Neural cell (in vitro differentiated cells): ENCODE data around the gene FGGY. TPM values are rescaled to one million over a fixed set of nuclear protein-coding genes. Genes with fewer than 3 reads are reported as not detected.

Source experiments
- H2AFZ ChIP-seq: fragments of 200-600, 300-800 bp; sonication (generic), shearing (Covaris generic); 2 replicates; pipeline ENCODE4 v1.6.0; 2014; ENCODE audit warnings: low read depth, mild to moderate bottlenecking, antibody characterized with exemption, low read length, moderate library complexity
- H3F3A ChIP-seq: fragments of 200-600 bp; shearing (Covaris generic); 2 replicates; pipeline ENCODE4 v1.6.1; 2016; ENCODE audit warnings: mild to moderate bottlenecking, moderate library complexity, mixed read lengths, antibody characterized with exemption, low read length; ENCODE audit not compliant: insufficient read depth, poor library complexity, severe bottlenecking
- H3K27ac ChIP-seq: fragments of 200-600, 300-800 bp; sonication (generic), shearing (Covaris generic); 2 replicates; pipeline ENCODE4 v1.5.1; 2014; ENCODE audit warnings: mild to moderate bottlenecking, low read length, moderate library complexity
- H3K27me3 ChIP-seq: fragments of 300-800, 200-600 bp; sonication (generic), shearing (Covaris generic); 2 replicates; pipeline ENCODE4 v1.6.0; 2014; ENCODE audit warnings: mild to moderate bottlenecking, low read depth, low read length, moderate library complexity; ENCODE audit not compliant: insufficient read depth
- H3K36me3 ChIP-seq: fragments of 300-800, 200-600 bp; sonication (generic), shearing (Covaris generic); 2 replicates; pipeline ENCODE4 v1.5.1; 2014; ENCODE audit warnings: mild to moderate bottlenecking, antibody characterized with exemption, low read length, moderate library complexity; ENCODE audit not compliant: insufficient read depth
- H3K4me2 ChIP-seq: fragments of 300-800, 200-600 bp; sonication (generic), shearing (Covaris generic); 2 replicates; pipeline ENCODE4 v1.6.0; 2014; ENCODE audit warnings: mild to moderate bottlenecking, low read length
- H3K4me3 ChIP-seq: fragments of 300-800, 200-600 bp; sonication (generic), shearing (Covaris generic); 2 replicates; pipeline ENCODE4 v1.5.1; 2014; ENCODE audit warnings: mild to moderate bottlenecking, low read length, moderate library complexity
- H3K79me2 ChIP-seq: fragments of 200-600 bp; shearing (Covaris generic); replicated peaks from 2 replicates; pipeline ENCODE4 v1.6.0; 2014; ENCODE audit warnings: mild to moderate bottlenecking, low read length, moderate library complexity; ENCODE audit not compliant: insufficient read depth
- H3K9ac ChIP-seq: fragments of 300-800, 200-600 bp; sonication (generic), shearing (Covaris generic); 2 replicates; pipeline ENCODE4 v1.6.1; 2016; ENCODE audit warnings: mild to moderate bottlenecking, low read length, mixed read lengths
- H3K9me2 ChIP-seq: fragments of 200-600 bp; shearing (Covaris generic); 2 replicates; pipeline ENCODE4 v1.6.1; 2016; ENCODE audit warnings: mild to moderate bottlenecking, low read length, mixed read lengths; ENCODE audit not compliant: insufficient read depth
- H3K9me3 ChIP-seq: fragments of 200-600, 300-800 bp; sonication (generic), shearing (Covaris generic); 2 replicates; pipeline ENCODE4 v1.6.1; 2016; ENCODE audit warnings: mild to moderate bottlenecking, mixed run types, low read length, moderate library complexity, mixed read lengths
- H4K20me1 ChIP-seq: fragments of 200-600 bp; shearing (Covaris generic); 2 replicates; pipeline ENCODE4 v1.6.1; 2016; ENCODE audit warnings: mild to moderate bottlenecking, mixed run types; ENCODE audit not compliant: insufficient read depth
- CTCF ChIP-seq: fragments of 450-650 bp; IDR thresholded peaks from 2 replicates; pipeline ENCODE4 v1.5.1; 2014; ENCODE audit warnings: antibody characterized with exemption, mild to moderate bottlenecking, moderate library complexity; ENCODE audit not compliant: poor library complexity, severe bottlenecking
- EP300 ChIP-seq: fragments of 450-650 bp; conservative IDR thresholded peaks from 2 replicates; pipeline ENCODE4 v1.6.1; 2014; ENCODE audit warnings: antibody characterized with exemption, mild to moderate bottlenecking, moderate library complexity; ENCODE audit not compliant: poor library complexity, severe bottlenecking
- EZH2 ChIP-seq: fragments of 200-600, 300-800 bp; shearing (Covaris generic), sonication (generic); IDR thresholded peaks from 2 replicates; pipeline ENCODE4 v1.6.1; 2014; ENCODE audit warnings: antibody characterized with exemption, low read length, borderline replicate concordance, mild to moderate bottlenecking; ENCODE audit not compliant: insufficient read depth, poor library complexity, severe bottlenecking
- MXI1 ChIP-seq: fragments of 450-650 bp; conservative IDR thresholded peaks from 2 replicates; pipeline ENCODE4 v1.6.1; 2014; ENCODE audit warnings: antibody characterized with exemption, mild to moderate bottlenecking; ENCODE audit not compliant: poor library complexity, severe bottlenecking
- POLR2AphosphoS5 ChIP-seq: IDR thresholded peaks from 2 replicates; pipeline ENCODE4 v1.6.1; 2012
- RAD21 ChIP-seq: fragments of 450-650 bp; conservative IDR thresholded peaks from 2 replicates; pipeline ENCODE4 v1.6.1; 2014; ENCODE audit warnings: antibody characterized with exemption, mild to moderate bottlenecking, moderate library complexity
- SMC3 ChIP-seq: fragments of 450-650 bp; conservative IDR thresholded peaks from 2 replicates; pipeline ENCODE4 v1.6.1; 2014; ENCODE audit warnings: antibody characterized with exemption, mild to moderate bottlenecking, moderate library complexity; ENCODE audit not compliant: poor library complexity
- TAF1 ChIP-seq: IDR thresholded peaks from 2 replicates; pipeline ENCODE4 v1.6.1; 2012; ENCODE audit warnings: low read depth
- polyA plus RNA-seq: library from polyadenylated mRNA; depleted of rRNA; stranded (reverse); fragments of >200 nt; gene quantifications from 2 replicates; pipeline ENCODE4 v1.2.3, GENCODE V29; 2014
- TF ChIP-seq, protein P1 (sequence below): IDR thresholded peaks from 2 replicates; pipeline ENCODE4 v1.6.1; 2012; ENCODE audit warnings: borderline replicate concordance

Gene FGGY
- polyA plus RNA-seq, 1 donor from 2014 or later = 7.4 TPM

GRCh38 chr1:59393211-59394180, 96.6 kb downstream of the FGGY start:
- H3K27me3 ChIP-seq = no peaks in the 10 kb centered on the region
- no peak overlapping the region for H3K4me2 ChIP-seq
- no peaks in the 10 kb centered on the region for H3K79me2 ChIP-seq
- no peaks in the 10 kb centered on the region for H3K9me2 ChIP-seq
- no peaks in the 10 kb centered on the region for H3K36me3 ChIP-seq
- H3K9me3 ChIP-seq = no peaks in the 10 kb centered on the region
- no peak for TF ChIP-seq SMC3
- TF ChIP-seq POLR2AphosphoS5 = no peak
- TF ChIP-seq EP300 = no peak
- no peak for TF ChIP-seq TAF1
- TF ChIP-seq MXI1 = no peak
- TF ChIP-seq, protein P1, sequence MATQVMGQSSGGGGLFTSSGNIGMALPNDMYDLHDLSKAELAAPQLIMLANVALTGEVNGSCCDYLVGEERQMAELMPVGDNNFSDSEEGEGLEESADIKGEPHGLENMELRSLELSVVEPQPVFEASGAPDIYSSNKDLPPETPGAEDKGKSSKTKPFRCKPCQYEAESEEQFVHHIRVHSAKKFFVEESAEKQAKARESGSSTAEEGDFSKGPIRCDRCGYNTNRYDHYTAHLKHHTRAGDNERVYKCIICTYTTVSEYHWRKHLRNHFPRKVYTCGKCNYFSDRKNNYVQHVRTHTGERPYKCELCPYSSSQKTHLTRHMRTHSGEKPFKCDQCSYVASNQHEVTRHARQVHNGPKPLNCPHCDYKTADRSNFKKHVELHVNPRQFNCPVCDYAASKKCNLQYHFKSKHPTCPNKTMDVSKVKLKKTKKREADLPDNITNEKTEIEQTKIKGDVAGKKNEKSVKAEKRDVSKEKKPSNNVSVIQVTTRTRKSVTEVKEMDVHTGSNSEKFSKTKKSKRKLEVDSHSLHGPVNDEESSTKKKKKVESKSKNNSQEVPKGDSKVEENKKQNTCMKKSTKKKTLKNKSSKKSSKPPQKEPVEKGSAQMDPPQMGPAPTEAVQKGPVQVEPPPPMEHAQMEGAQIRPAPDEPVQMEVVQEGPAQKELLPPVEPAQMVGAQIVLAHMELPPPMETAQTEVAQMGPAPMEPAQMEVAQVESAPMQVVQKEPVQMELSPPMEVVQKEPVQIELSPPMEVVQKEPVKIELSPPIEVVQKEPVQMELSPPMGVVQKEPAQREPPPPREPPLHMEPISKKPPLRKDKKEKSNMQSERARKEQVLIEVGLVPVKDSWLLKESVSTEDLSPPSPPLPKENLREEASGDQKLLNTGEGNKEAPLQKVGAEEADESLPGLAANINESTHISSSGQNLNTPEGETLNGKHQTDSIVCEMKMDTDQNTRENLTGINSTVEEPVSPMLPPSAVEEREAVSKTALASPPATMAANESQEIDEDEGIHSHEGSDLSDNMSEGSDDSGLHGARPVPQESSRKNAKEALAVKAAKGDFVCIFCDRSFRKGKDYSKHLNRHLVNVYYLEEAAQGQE = no peak
- TF ChIP-seq CTCF = no peak
- TF ChIP-seq RAD21 = no peak
- no peak for TF ChIP-seq EZH2
- no peaks in the 10 kb centered on the region for H4K20me1 ChIP-seq
- no peak overlapping the region for H2AFZ ChIP-seq
- H3K4me3 ChIP-seq = no peak overlapping the region
- no peaks in the 10 kb centered on the region for H3F3A ChIP-seq
- H3K9ac ChIP-seq = no peak overlapping the region
- no peak overlapping the region for H3K27ac ChIP-seq

- Histone ChIP-seq H3K4me2 (no peak overlapping the region), H3F3A (no peaks in the 10 kb centered on the region), H2AFZ (no peak overlapping the region), H3K9ac (no peak overlapping the region), H3K9me2 (no peaks in the 10 kb centered on the region), H3K27ac (no peak overlapping the region), H3K4me3 (no peak overlapping the region), H4K20me1 (no peaks in the 10 kb centered on the region), H3K27me3 (no peaks in the 10 kb centered on the region), H3K36me3 (no peaks in the 10 kb centered on the region), H3K9me3 (no peaks in the 10 kb centered on the region), H3K79me2 (no peaks in the 10 kb centered on the region)
- TF ChIP-seq CTCF = no peak
- no peak for TF ChIP-seq SMC3
- TF ChIP-seq EZH2 = no peak
- TF ChIP-seq TAF1 = no peak
- no peak for TF ChIP-seq POLR2AphosphoS5
- TF ChIP-seq, protein P1 = no peak
- TF ChIP-seq EP300 = no peak
- TF ChIP-seq MXI1 = no peak
- no peak for TF ChIP-seq RAD21
Observed at GRCh38 chr1:59394706-59395425, 98.0 kb downstream of the FGGY start.
